PC-9 (cell line): ENCODE data around the gene OR9A4. TPM values are rescaled to one million over a fixed set of nuclear protein-coding genes. Genes with fewer than 3 reads are reported as not detected.

Experiments
- BruUV-seq: library from RNA; stranded (reverse); fragments of 400-500 nt; replicated peaks from 2 replicates; lab custom pipeline; 2021; lab: Mats Ljungman, UMichigan
- CTCF ChIA-PET: fragments of 300-600 bp; sonication (Branson Sonifier 250); formaldehyde crosslinking; loops from one replicate; lab custom pipeline; 2022; ENCODE audit warnings: antibody characterized with exemption; lab: Charles Lee
- POLR2A ChIA-PET: fragments of 300-600 bp; sonication (Branson Sonifier 250); formaldehyde crosslinking; loops from one replicate; lab custom pipeline; 2022; ENCODE audit warnings: antibody characterized with exemption; ENCODE audit not compliant: unreplicated experiment; lab: Charles Lee
- DNase-seq, 2 experiments: peaks; one replicate each; pipeline versions ENCODE4 v3.0.0 to v3.0.0-alpha.2; 2015 to 2022; ENCODE audit warnings: mixed read lengths in 1 of 2
- H2AFZ ChIP-seq: fragments of 200-600 bp; sonication (generic); 2 replicates; pipeline ENCODE4 v1.8.1; 2017; ENCODE audit warnings: antibody characterized with exemption
- H3F3A ChIP-seq: fragments of 200-600 bp; sonication (generic); 2 replicates; pipeline ENCODE4 v1.8.1; 2017; ENCODE audit warnings: antibody characterized with exemption, mild to moderate bottlenecking, low read depth; ENCODE audit not compliant: insufficient read depth
- H3K27ac ChIP-seq: fragments of 200-600 bp; sonication (generic); 2 replicates; pipeline ENCODE4 v1.6.1; 2016; ENCODE audit warnings: mixed run types
- H3K27me3 ChIP-seq: fragments of 200-600 bp; sonication (generic); 2 replicates; pipeline ENCODE4 v1.6.1; 2016; ENCODE audit warnings: low read depth, mixed run types; ENCODE audit not compliant: insufficient read depth
- H3K36me3 ChIP-seq: fragments of 200-600 bp; sonication (generic); 2 replicates; pipeline ENCODE4 v1.6.1; 2016; ENCODE audit warnings: low read depth, mixed run types
- H3K4me1 ChIP-seq: fragments of 200-600 bp; sonication (generic); replicated peaks from 2 replicates; pipeline ENCODE4 v1.6.1; 2016; ENCODE audit warnings: mixed run types; ENCODE audit not compliant: insufficient read depth
- H3K4me2 ChIP-seq: fragments of 200-600 bp; sonication (generic); 2 replicates; pipeline ENCODE4 v1.6.1; 2017; ENCODE audit warnings: mixed run types
- H3K4me3 ChIP-seq: fragments of 200-600 bp; sonication (generic); 2 replicates; pipeline ENCODE4 v1.6.1; 2016; ENCODE audit warnings: mixed run types
- H3K79me2 ChIP-seq: fragments of 200-600 bp; sonication (generic); 2 replicates; pipeline ENCODE4 v1.6.1; 2017; ENCODE audit warnings: low read depth, mixed run types
- H3K9me2 ChIP-seq: fragments of 200-600 bp; sonication (generic); 2 replicates; pipeline ENCODE4 v1.8.1; 2017; ENCODE audit warnings: mild to moderate bottlenecking; ENCODE audit not compliant: insufficient read depth
- H3K9me3 ChIP-seq: fragments of 200-600 bp; sonication (generic); 2 replicates; pipeline ENCODE4 v1.8.1; 2016; ENCODE audit warnings: low read depth; ENCODE audit not compliant: insufficient read depth
- H4K20me1 ChIP-seq: fragments of 200-600 bp; sonication (generic); 2 replicates; pipeline ENCODE4 v1.8.1; 2017; ENCODE audit not compliant: insufficient read depth
- EZH2 ChIP-seq: fragments of 200-600 bp; sonication (generic); IDR thresholded peaks from 2 replicates; pipeline ENCODE4 v1.8.0; 2017; ENCODE audit warnings: antibody characterized with exemption, low read depth
- intact Hi-C: fragments of 100-400 bp; cut with micrococcal nuclease; formaldehyde crosslinking; loops from one replicate; pipeline ENCODE4 v1.10.0; 2022; ENCODE audit not compliant: unreplicated experiment
- total RNA-seq: library from RNA; stranded (reverse); gene quantifications from 2 replicates; pipeline ENCODE4 v1.2.3, GENCODE V29; 2021
- TF ChIP-seq, protein P1 (sequence below): fragments of 200-600 bp; sonication (generic); conservative IDR thresholded peaks from 2 replicates; pipeline ENCODE4 v1.6.1; 2017; ENCODE audit warnings: mixed run types, antibody characterized with exemption, mild to moderate bottlenecking, moderate library complexity

Gene OR9A4
- total RNA-seq, 1 experiment from 2014 or later: not detected

- intact Hi-C loops: no loop called here
- Histone ChIP-seq H3K36me3 (no peaks in the 10 kb centered on the region), H3K27ac (no peak overlapping the region), H3K4me1 (no peaks in the 10 kb centered on the region), H3K79me2 (no peaks in the 10 kb centered on the region), H3K9me2 (no peaks in the 10 kb centered on the region), H3K27me3 (no peaks in the 10 kb centered on the region), H3K4me2 (no peak overlapping the region), H2AFZ (no peak overlapping the region), H4K20me1 (no peaks in the 10 kb centered on the region), H3K9me3 (no peaks in the 10 kb centered on the region), H3F3A (no peaks in the 10 kb centered on the region), H3K4me3 (no peak overlapping the region)
- CTCF ChIA-PET: no interaction called here
- no peak for DNase-seq
- BruUV-seq: no TSS peak
- TF ChIP-seq, protein P1, sequence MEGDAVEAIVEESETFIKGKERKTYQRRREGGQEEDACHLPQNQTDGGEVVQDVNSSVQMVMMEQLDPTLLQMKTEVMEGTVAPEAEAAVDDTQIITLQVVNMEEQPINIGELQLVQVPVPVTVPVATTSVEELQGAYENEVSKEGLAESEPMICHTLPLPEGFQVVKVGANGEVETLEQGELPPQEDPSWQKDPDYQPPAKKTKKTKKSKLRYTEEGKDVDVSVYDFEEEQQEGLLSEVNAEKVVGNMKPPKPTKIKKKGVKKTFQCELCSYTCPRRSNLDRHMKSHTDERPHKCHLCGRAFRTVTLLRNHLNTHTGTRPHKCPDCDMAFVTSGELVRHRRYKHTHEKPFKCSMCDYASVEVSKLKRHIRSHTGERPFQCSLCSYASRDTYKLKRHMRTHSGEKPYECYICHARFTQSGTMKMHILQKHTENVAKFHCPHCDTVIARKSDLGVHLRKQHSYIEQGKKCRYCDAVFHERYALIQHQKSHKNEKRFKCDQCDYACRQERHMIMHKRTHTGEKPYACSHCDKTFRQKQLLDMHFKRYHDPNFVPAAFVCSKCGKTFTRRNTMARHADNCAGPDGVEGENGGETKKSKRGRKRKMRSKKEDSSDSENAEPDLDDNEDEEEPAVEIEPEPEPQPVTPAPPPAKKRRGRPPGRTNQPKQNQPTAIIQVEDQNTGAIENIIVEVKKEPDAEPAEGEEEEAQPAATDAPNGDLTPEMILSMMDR: no peak
- TF ChIP-seq EZH2: no peak
- POLR2A ChIA-PET: no interaction called here
These were observed 12.1 kb downstream of the OR9A4 start for GRCh38 chr7:141928146-141928844.

DNA sequence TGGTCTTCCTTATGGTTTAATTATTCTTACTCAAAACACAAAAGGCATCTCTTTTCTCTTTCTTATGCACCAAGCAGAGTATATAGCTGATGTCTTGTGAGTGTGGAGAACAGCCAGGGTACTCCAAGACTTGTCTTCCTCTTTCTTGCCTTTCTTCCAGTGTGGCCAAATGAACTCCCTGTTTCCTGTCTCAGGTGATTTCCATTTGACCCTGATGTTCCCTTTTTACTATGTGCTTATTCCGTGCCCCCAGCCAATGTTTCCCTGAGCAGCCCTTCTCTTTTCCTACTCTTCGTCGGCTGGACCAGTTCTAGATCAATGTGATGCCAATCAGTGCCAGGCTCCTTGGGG lies 12.6 kb downstream of the OR9A4 start:
- Histone ChIP-seq H2AFZ (no peak overlapping the region), H3K4me1 (no peaks in the 10 kb centered on the region), H3K27me3 (no peaks in the 10 kb centered on the region), H3K79me2 (no peaks in the 10 kb centered on the region), H4K20me1 (no peaks in the 10 kb centered on the region), H3K36me3 (no peaks in the 10 kb centered on the region), H3K4me3 (no peak overlapping the region), H3K27ac (no peak overlapping the region), H3K9me3 (no peaks in the 10 kb centered on the region), H3F3A (no peaks in the 10 kb centered on the region), H3K4me2 (no peak overlapping the region), H3K9me2 (no peaks in the 10 kb centered on the region)
- ChIA-PET POLR2A (no interaction called here), CTCF (no interaction called here)
- no peak for TF ChIP-seq EZH2
- TF ChIP-seq, protein P1: no peak
- BruUV-seq: no TSS peak
- DNase-seq: no peak
- intact Hi-C loops: no loop called here

DNA sequence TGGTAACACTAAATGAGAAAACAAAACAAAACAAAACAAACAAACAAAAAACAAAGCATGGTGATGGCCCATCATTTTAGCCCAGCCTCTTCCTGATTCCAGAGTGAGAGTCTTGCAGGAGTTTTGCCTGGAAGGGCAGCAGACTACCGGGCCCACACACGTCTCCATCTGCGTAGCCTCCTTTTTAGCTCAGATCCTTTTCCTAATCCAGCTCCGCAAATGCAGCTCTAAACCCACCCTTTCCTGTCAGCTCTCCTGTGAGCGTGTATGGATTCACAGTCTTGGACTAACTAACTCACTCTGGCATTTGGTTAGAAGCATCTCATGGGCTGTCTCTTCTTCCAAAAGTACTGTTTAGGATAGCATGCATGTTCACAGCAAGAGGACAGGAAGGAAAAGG lies 14.0 kb downstream of the OR9A4 start:
- no peaks in the 10 kb centered on the region for H3K36me3 ChIP-seq
- H4K20me1 ChIP-seq: no peaks in the 10 kb centered on the region
- no peak overlapping the region for H3K4me2 ChIP-seq
- no peaks in the 10 kb centered on the region for H3F3A ChIP-seq
- no peaks in the 10 kb centered on the region for H3K79me2 ChIP-seq
- no TSS peak for BruUV-seq
- DNase-seq: no peak
- CTCF ChIA-PET: no interaction called here
- H3K27me3 ChIP-seq: no peaks in the 10 kb centered on the region
- no peaks in the 10 kb centered on the region for H3K9me2 ChIP-seq
- POLR2A ChIA-PET: no interaction called here
- H3K9me3 ChIP-seq: no peaks in the 10 kb centered on the region
- no peak for TF ChIP-seq EZH2
- TF ChIP-seq, protein P1: no peak
- no peaks in the 10 kb centered on the region for H3K4me1 ChIP-seq
- H2AFZ ChIP-seq: no peak overlapping the region
- intact Hi-C loops: no loop called here
- no peak overlapping the region for H3K4me3 ChIP-seq
- no peak overlapping the region for H3K27ac ChIP-seq
